ENCODE data around the gene RMND1.

The RMND1 gene

DNA sequence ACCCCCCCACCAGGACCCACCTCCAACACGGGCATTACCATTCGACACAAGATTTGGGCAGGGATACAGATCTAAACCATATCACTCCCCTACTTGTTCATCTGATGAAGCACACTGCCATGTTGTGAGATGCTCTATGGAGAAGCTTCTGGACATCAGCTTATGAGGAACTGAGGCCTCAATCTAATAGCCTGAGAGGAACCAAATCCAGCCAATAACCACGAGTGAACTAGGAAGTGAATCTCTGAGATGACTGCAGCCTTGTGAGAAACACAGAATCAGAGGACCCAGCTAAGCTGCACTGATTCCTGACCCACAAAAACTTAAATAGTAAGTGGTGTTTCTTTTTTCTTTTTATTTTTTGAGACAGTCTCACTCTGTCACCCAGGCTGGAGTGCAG is 39.0 kb downstream of the RMND1 start:
- CTCF ChIA-PET = no interaction called here
- POLR2A ChIA-PET = no interaction called here
- no peak for DNase-seq (ENCODE audit: extremely low spot score)
- TF ChIP-seq NFRKB (IDR thresholded peaks at IDR 0.05) (no peak), SUZ12 (IDR thresholded peaks at IDR 0.05) (no peak), FOXK2 (IDR thresholded peaks at IDR 0.05) (no peak), LEF1 (IDR thresholded peaks at IDR 0.05; ENCODE audit: borderline replicate concordance) (no peak), FOXM1 (IDR thresholded peaks at IDR 0.05; ENCODE audit: borderline replicate concordance) (no peak), ELF4 (IDR thresholded peaks at IDR 0.05) (no peak), SP1 (IDR thresholded peaks at IDR 0.05) (no peak), BHLHE40 (IDR thresholded peaks at IDR 0.05; ENCODE audit: borderline replicate concordance) (no peak)
- TF ChIP-seq, protein P1, sequence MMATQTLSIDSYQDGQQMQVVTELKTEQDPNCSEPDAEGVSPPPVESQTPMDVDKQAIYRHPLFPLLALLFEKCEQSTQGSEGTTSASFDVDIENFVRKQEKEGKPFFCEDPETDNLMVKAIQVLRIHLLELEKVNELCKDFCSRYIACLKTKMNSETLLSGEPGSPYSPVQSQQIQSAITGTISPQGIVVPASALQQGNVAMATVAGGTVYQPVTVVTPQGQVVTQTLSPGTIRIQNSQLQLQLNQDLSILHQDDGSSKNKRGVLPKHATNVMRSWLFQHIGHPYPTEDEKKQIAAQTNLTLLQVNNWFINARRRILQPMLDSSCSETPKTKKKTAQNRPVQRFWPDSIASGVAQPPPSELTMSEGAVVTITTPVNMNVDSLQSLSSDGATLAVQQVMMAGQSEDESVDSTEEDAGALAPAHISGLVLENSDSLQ (IDR thresholded peaks at IDR 0.05) = no peak

- CTCF ChIA-PET = no interaction called here
- DNase-seq (ENCODE audit: extremely low spot score) = no peak
- TF ChIP-seq TARDBP (IDR thresholded peaks at IDR 0.05) (no peak), ARNT (IDR thresholded peaks at IDR 0.05) (no peak), L3MBTL2 (conservative IDR thresholded peaks at IDR 0.05) (no peak), SP1 (IDR thresholded peaks at IDR 0.05) (no peak), ZNF384 (IDR thresholded peaks at IDR 0.05) (no peak), FOXA1 (IDR thresholded peaks at IDR 0.05) (no peak), FOXK2 (IDR thresholded peaks at IDR 0.05) (no peak), FOXM1 (IDR thresholded peaks at IDR 0.05; ENCODE audit: borderline replicate concordance) (no peak), HDGF (IDR thresholded peaks at IDR 0.05; ENCODE audit: borderline replicate concordance) (no peak), NFRKB (IDR thresholded peaks at IDR 0.05) (no peak), LEF1 (IDR thresholded peaks at IDR 0.05; ENCODE audit: borderline replicate concordance) (no peak), ELF4 (IDR thresholded peaks at IDR 0.05) (no peak), SUZ12 (IDR thresholded peaks at IDR 0.05) (no peak), BHLHE40 (IDR thresholded peaks at IDR 0.05; ENCODE audit: borderline replicate concordance) (no peak), CTBP1 (IDR thresholded peaks at IDR 0.05; ENCODE audit: borderline replicate concordance) (no peak)
- TF ChIP-seq, protein P1 (IDR thresholded peaks at IDR 0.05) = no peak
- POLR2A ChIA-PET = interaction anchor here (1.2 kb wide), 1 partner anchor 42 kb away, joined by 3 read pairs; the partner anchor contains the start of gene RMND1
Measured at GRCh38 chr6:151409679-151410078, 42.2 kb downstream of the RMND1 start.

DNA sequence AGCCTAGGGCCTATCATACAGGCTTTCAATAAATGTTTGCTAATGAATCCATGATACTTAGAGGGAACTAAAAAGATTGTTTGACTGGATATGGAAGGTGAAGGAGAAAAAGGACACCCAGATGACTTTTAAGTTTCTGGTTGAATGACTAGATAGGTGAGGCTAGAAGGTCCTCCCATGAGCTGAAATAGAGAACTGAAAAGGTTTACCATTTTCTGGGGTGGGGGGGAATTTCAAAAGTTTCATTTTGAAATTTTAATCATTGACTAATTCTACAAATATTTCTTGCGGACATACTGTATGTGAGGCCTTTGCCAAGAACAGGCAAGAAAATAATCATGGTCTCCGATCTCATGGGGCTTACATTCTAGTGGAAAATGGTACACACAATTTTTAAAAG is 42.7 kb downstream of the RMND1 start:
- no peak for TF ChIP-seq FOXM1 (IDR thresholded peaks at IDR 0.05; ENCODE audit: borderline replicate concordance)
- ChIA-PET POLR2A (interaction anchor here (1.2 kb wide), 1 partner anchor 43 kb away, joined by 3 read pairs; the partner anchor contains the start of gene RMND1), CTCF (no interaction called here)
- DNase-seq (ENCODE audit: extremely low spot score) = no peak

GRCh38 chr6:151408858-151409257 is 43.1 kb downstream of the RMND1 start:
- ChIA-PET POLR2A (no interaction called here), CTCF (no interaction called here)
- no peak for DNase-seq (ENCODE audit: extremely low spot score)
- TF ChIP-seq FOXA1 (IDR thresholded peaks at IDR 0.05) = no peak

DNA sequence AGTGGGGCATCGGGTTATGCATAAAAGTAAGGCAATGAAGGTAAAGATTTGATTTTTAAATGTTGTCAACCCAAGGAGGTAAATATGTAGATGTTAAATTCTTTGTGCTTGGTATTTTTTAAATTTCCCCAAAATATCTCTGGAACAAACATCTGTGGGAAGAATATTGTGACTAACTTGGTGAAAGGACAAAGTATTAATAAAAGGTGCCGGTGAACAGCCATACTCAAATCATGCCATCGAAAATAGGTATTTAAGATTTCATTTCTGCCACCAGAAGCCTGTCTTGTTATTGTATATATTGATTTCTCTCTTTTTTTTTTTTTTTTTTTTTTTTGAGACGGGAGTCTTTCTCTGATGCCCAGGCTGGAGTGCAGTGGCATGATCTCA is 48.0 kb downstream of the RMND1 start:
- POLR2A ChIA-PET = no interaction called here
- TF ChIP-seq HDGF (IDR thresholded peaks at IDR 0.05; ENCODE audit: borderline replicate concordance) = no peak
- DNase-seq (ENCODE audit: extremely low spot score) = no peak
- CTCF ChIA-PET = interaction anchor here (1.4 kb wide), 1 partner anchor 47 kb away, joined by 3 read pairs; no protein-coding TSS in a partner anchor

GRCh38 chr6:151402228-151402627 is 49.7 kb downstream of the RMND1 start:
- ChIA-PET POLR2A (interaction anchor here (0.9 kb wide), 1 partner anchor 12 kb away, joined by 3 read pairs; no protein-coding TSS in a partner anchor), CTCF (no interaction called here)
- no peak for TF ChIP-seq CTBP1 (IDR thresholded peaks at IDR 0.05; ENCODE audit: borderline replicate concordance)
- TF ChIP-seq NFRKB (IDR thresholded peaks at IDR 0.05) = no peak
- TF ChIP-seq FOXM1 (IDR thresholded peaks at IDR 0.05; ENCODE audit: borderline replicate concordance) = no peak
- TF ChIP-seq FOXK2 (IDR thresholded peaks at IDR 0.05) = no peak
- no peak for TF ChIP-seq LEF1 (IDR thresholded peaks at IDR 0.05; ENCODE audit: borderline replicate concordance)
- no peak for TF ChIP-seq SUZ12 (IDR thresholded peaks at IDR 0.05)
- no peak for TF ChIP-seq TARDBP (IDR thresholded peaks at IDR 0.05)
- no peak for TF ChIP-seq SP1 (IDR thresholded peaks at IDR 0.05)
- no peak for TF ChIP-seq FOXA1 (IDR thresholded peaks at IDR 0.05)
- TF ChIP-seq BHLHE40 (IDR thresholded peaks at IDR 0.05; ENCODE audit: borderline replicate concordance) = no peak
- TF ChIP-seq, protein P1 (IDR thresholded peaks at IDR 0.05) = no peak
- no peak for TF ChIP-seq ELF4 (IDR thresholded peaks at IDR 0.05)
- no peak for TF ChIP-seq HDGF (IDR thresholded peaks at IDR 0.05; ENCODE audit: borderline replicate concordance)
- DNase-seq (ENCODE audit: extremely low spot score) = no peak

DNA sequence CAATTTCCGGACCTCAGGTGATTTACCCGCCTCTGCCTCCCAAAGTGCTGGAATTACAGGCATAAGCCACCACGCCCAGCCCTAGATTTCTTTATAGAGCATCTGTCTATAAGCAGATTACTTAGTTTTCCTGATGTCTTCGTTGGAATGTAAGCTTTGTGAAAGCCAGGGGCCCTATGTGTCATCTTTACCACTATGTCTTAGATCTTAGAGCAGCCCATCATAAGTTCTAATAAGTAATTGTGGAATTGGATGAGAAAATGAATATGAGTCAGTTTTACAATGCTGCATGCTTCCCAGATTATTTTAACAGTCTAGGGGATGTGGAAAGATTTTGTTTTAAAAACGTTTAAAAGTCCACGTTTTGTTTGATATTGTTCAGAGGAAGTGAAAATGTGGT is 51.5 kb downstream of the RMND1 start:
- ChIA-PET POLR2A (no interaction called here), CTCF (no interaction called here)
- no peak for TF ChIP-seq TARDBP (IDR thresholded peaks at IDR 0.05)
- no peak for TF ChIP-seq FOXM1 (IDR thresholded peaks at IDR 0.05; ENCODE audit: borderline replicate concordance)
- TF ChIP-seq FOXA1 (IDR thresholded peaks at IDR 0.05) = no peak
- TF ChIP-seq SP1 (IDR thresholded peaks at IDR 0.05) = no peak
- no peak for TF ChIP-seq ELF4 (IDR thresholded peaks at IDR 0.05)
- TF ChIP-seq LEF1 (IDR thresholded peaks at IDR 0.05; ENCODE audit: borderline replicate concordance) = no peak
- TF ChIP-seq FOXK2 (IDR thresholded peaks at IDR 0.05) = no peak
- no peak for TF ChIP-seq CTBP1 (IDR thresholded peaks at IDR 0.05; ENCODE audit: borderline replicate concordance)
- no peak for TF ChIP-seq ZNF384 (IDR thresholded peaks at IDR 0.05)
- TF ChIP-seq NFRKB (IDR thresholded peaks at IDR 0.05) = no peak
- TF ChIP-seq, protein P1 (IDR thresholded peaks at IDR 0.05) = no peak
- TF ChIP-seq ARNT (IDR thresholded peaks at IDR 0.05) = no peak
- no peak for DNase-seq (ENCODE audit: extremely low spot score)
